Immature natural killer cell (primary cell): ENCODE data around the gene CRBN. TPM values are rescaled to one million over a fixed set of nuclear protein-coding genes. Genes with fewer than 3 reads are reported as not detected.

Experiments used
- polyA plus RNA-seq, 3 donors: library from polyadenylated mRNA; unstranded; fragments of 300-500 nt; fragmentation: Illumina TruSeq; gene quantifications; one replicate each; pipeline ENCODE4 v1.2.3, GENCODE V29; 2021

CRBN gene
- polyA plus RNA-seq, 3 donors from 2014 or later, result 171 to 176 (median 174) TPM

Other genes starting within 250 kb of the CRBN start
- 1 to 10 TPM in 1 of 3 donors, not detected in 2; 1.0 TPM for gene IL5RA, start 69.3 kb downstream of the CRBN start, polyA plus RNA-seq
- 10 to 100 TPM in 2 of 3 donors, 1 to 10 TPM in 1; 7.4 to 18.7 (median 15.9) TPM for gene TRNT1, start 52.8 kb downstream of the CRBN start, polyA plus RNA-seq